ENCODE measurements around the gene UNC79. TPM values are rescaled to one million over a fixed set of nuclear protein-coding genes. Genes with fewer than 3 reads are reported as not detected.

UNC79 gene
- total and polyA plus RNA-seq, 2 experiments from 2014 or later = 0.15 to 0.20 TPM

DNA sequence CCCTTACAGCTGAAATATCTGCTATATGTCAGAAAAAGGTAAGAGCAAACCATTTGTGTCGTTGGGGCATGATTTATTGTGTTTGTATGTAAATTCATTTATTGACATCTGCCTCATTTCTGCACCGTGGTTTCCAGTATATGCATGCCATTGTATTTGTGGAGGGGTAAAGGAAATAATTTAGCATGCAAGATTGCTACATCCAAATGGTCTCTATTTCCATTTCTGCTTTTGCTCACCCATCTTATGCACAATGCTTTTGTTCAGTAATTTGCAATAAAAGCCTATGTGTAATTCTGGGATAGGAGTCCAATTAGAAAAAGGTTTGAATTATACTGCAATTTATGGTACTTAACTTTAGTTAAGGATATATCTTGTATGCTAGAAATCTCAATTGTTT, 101.8 kb downstream of the UNC79 start:
- 75% methylated on average over 2 of the region's 2 CpGs for WGBS (ENCODE audit: low lambda C conversion rate, missing lambda C conversion rate)
- Histone ChIP-seq H3K9me2 (replicated peaks; ENCODE audit: insufficient read depth) (no peaks in the 10 kb centered on the region), H3K27ac (no peak overlapping the region), H2AFZ (no peak overlapping the region), H3K4me2 (no peak overlapping the region), H3K4me3 (no peak overlapping the region), H3K36me3 (replicated peaks; ENCODE audit: insufficient read depth, low read depth) (no peaks in the 10 kb centered on the region), H3K27me3 (no peaks in the 10 kb centered on the region), H3K9me3 (ENCODE audit: low read depth) (no peaks in the 10 kb centered on the region), H3K4me1 (ENCODE audit: insufficient read depth) (no peaks in the 10 kb centered on the region), H4K20me1 (ENCODE audit: insufficient read depth, poor library complexity, severe bottlenecking) (no peaks in the 10 kb centered on the region), H3K79me2 (no peaks in the 10 kb centered on the region)
- TF ChIP-seq EZH2 (IDR thresholded peaks at IDR 0.05; ENCODE audit: borderline replicate concordance) (no peak), EZH2phosphoT487 (IDR thresholded peaks at IDR 0.05; ENCODE audit: low read depth, severe bottlenecking, unreplicated experiment) (no peak)
- TF ChIP-seq, protein P1, sequence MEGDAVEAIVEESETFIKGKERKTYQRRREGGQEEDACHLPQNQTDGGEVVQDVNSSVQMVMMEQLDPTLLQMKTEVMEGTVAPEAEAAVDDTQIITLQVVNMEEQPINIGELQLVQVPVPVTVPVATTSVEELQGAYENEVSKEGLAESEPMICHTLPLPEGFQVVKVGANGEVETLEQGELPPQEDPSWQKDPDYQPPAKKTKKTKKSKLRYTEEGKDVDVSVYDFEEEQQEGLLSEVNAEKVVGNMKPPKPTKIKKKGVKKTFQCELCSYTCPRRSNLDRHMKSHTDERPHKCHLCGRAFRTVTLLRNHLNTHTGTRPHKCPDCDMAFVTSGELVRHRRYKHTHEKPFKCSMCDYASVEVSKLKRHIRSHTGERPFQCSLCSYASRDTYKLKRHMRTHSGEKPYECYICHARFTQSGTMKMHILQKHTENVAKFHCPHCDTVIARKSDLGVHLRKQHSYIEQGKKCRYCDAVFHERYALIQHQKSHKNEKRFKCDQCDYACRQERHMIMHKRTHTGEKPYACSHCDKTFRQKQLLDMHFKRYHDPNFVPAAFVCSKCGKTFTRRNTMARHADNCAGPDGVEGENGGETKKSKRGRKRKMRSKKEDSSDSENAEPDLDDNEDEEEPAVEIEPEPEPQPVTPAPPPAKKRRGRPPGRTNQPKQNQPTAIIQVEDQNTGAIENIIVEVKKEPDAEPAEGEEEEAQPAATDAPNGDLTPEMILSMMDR (IDR thresholded peaks at IDR 0.05; ENCODE audit: poor library complexity) = no peak
- no peak for DNase-seq (ENCODE audit: low spot score)

DNA sequence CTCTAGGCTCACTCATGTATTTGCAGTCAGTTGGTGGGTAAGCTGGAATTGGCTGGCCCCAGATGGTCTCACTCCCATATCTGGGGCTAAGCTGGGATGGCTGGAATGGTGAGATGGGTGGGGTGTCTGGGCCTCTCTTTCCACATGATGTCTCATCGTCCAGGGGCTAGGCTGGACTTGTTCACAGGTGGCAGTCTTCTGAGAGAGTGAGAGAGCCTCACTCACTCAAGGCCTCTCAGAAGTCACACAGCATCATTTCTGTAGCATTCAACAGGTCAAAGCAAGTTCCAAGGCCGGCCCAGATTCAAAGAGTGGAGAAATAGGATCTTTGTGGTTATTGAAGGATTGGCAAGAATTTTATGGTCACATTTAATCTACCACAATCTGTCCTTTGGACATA, 102.7 kb downstream of the UNC79 start:
- H3K4me2 ChIP-seq = no peak overlapping the region
- 92% methylated on average over 2 of the region's 2 CpGs for WGBS (ENCODE audit: low lambda C conversion rate, missing lambda C conversion rate)
- no peak for TF ChIP-seq EZH2phosphoT487 (IDR thresholded peaks at IDR 0.05; ENCODE audit: low read depth, severe bottlenecking, unreplicated experiment)
- TF ChIP-seq, protein P1 (IDR thresholded peaks at IDR 0.05; ENCODE audit: poor library complexity) = no peak
- no peak for TF ChIP-seq EZH2 (IDR thresholded peaks at IDR 0.05; ENCODE audit: borderline replicate concordance)

DNA sequence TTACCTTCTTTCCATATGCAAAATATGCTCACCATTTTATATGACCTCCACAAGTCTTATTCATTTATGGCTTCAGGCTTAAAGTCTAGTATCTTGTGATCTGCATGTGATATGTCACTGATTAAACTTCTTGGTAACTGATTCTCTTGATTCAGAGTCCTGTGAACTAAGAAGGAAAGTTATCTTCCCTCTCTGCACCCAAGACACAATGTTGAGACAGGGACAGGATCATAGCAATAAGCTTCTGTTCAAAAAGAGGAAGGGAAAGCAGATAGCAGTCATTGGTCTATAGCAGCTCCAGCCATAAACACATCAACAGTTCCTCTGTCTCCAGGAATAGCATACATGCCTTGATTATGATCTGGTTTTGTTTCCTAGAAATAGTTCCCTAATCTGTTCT, 103.1 kb downstream of the UNC79 start:
- Histone ChIP-seq H2AFZ (no peak overlapping the region), H3K4me3 (no peak overlapping the region), H3K4me1 (ENCODE audit: insufficient read depth) (no peaks in the 10 kb centered on the region), H3K4me2 (no peak overlapping the region), H3K9me3 (ENCODE audit: low read depth) (no peaks in the 10 kb centered on the region), H3K27me3 (no peaks in the 10 kb centered on the region), H3K9me2 (replicated peaks; ENCODE audit: insufficient read depth) (no peaks in the 10 kb centered on the region), H3K27ac (no peak overlapping the region), H4K20me1 (ENCODE audit: insufficient read depth, poor library complexity, severe bottlenecking) (no peaks in the 10 kb centered on the region), H3K36me3 (replicated peaks; ENCODE audit: insufficient read depth, low read depth) (no peaks in the 10 kb centered on the region), H3K79me2 (no peaks in the 10 kb centered on the region)
- TF ChIP-seq, protein P1 (IDR thresholded peaks at IDR 0.05; ENCODE audit: poor library complexity) = no peak
- DNase-seq (ENCODE audit: low spot score) = no peak

More for the DNA sequence above, 102.7 kb downstream of the UNC79 start:
- Histone ChIP-seq H3K9me3 (ENCODE audit: low read depth) (no peaks in the 10 kb centered on the region), H2AFZ (no peak overlapping the region), H3K27me3 (no peaks in the 10 kb centered on the region), H3K27ac (no peak overlapping the region), H3K36me3 (replicated peaks; ENCODE audit: insufficient read depth, low read depth) (no peaks in the 10 kb centered on the region), H3K9me2 (replicated peaks; ENCODE audit: insufficient read depth) (no peaks in the 10 kb centered on the region), H3K4me1 (ENCODE audit: insufficient read depth) (no peaks in the 10 kb centered on the region), H4K20me1 (ENCODE audit: insufficient read depth, poor library complexity, severe bottlenecking) (no peaks in the 10 kb centered on the region), H3K79me2 (no peaks in the 10 kb centered on the region), H3K4me3 (no peak overlapping the region)
- no peak for DNase-seq (ENCODE audit: low spot score)

DNA sequence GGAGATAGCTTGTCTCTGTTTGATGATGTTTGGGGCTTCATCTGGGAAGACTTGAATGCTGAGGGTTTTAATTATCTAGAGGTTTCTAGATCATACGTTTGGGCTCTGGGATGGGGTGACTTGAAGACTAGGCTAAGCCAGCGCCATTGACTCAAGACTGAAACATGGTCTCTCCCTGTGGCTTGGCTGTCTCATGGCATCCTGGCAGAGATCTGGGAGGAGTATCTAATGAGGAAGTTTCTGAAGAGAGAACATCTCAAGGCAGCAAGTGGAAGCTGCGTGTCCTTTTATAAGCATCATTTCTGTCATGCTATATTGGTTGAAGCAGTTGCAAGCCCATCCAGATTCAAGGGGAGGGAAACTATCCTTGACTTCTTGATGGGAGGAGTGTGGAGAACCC, 104.8 kb downstream of the UNC79 start:
- no peaks in the 10 kb centered on the region for H3K27me3 ChIP-seq
- 90% methylated on average over 3 of the region's 3 CpGs for WGBS (ENCODE audit: low lambda C conversion rate, missing lambda C conversion rate)
- no peaks in the 10 kb centered on the region for H3K9me2 ChIP-seq (replicated peaks; ENCODE audit: insufficient read depth)
- no peaks in the 10 kb centered on the region for H4K20me1 ChIP-seq (ENCODE audit: insufficient read depth, poor library complexity, severe bottlenecking)
- DNase-seq (ENCODE audit: low spot score) = no peak
- H3K27ac ChIP-seq = no peak overlapping the region
- H3K9me3 ChIP-seq (ENCODE audit: low read depth) = no peaks in the 10 kb centered on the region
- H3K4me2 ChIP-seq = no peak overlapping the region
- H3K36me3 ChIP-seq (replicated peaks; ENCODE audit: insufficient read depth, low read depth) = no peaks in the 10 kb centered on the region
- no peaks in the 10 kb centered on the region for H3K79me2 ChIP-seq
- H2AFZ ChIP-seq = no peak overlapping the region
- H3K4me1 ChIP-seq (ENCODE audit: insufficient read depth) = no peaks in the 10 kb centered on the region
- H3K4me3 ChIP-seq = no peak overlapping the region
- no peak for TF ChIP-seq EZH2phosphoT487 (IDR thresholded peaks at IDR 0.05; ENCODE audit: low read depth, severe bottlenecking, unreplicated experiment)
- TF ChIP-seq EZH2 (IDR thresholded peaks at IDR 0.05; ENCODE audit: borderline replicate concordance) = no peak
- TF ChIP-seq, protein P1 (IDR thresholded peaks at IDR 0.05; ENCODE audit: poor library complexity) = no peak
